HL-60/S4 treated with phorbol 12-myristate 13-acetate at 8.2 ng/mL for 4 days and 3 days (cell line): ENCODE data around the gene NAPA.

Source experiments
- in situ Hi-C: fragments of 300-500 bp; cut with MboI; formaldehyde crosslinking; loops from 2 replicates; pipeline ENCODE4 v1.15.0; 2022; ENCODE audit warnings: low sequenced_read_pairs

NAPA gene

GRCh38 chr19:47514869-47515588 is at the start of gene NAPA:
Gene NAPA, minus strand, starts transcription at chr19:47515063. Its CDS starts 123 bp downstream, at chr19:47514940.
- in situ Hi-C loops, result no loop called here

GRCh38 chr19:47564081-47564480 is 49.2 kb upstream of the NAPA start:
- in situ Hi-C loops, result no loop called here

- in situ Hi-C loops, result no loop called here
Measured at GRCh38 chr19:47561440-47562057, 46.7 kb upstream of the NAPA start.

DNA sequence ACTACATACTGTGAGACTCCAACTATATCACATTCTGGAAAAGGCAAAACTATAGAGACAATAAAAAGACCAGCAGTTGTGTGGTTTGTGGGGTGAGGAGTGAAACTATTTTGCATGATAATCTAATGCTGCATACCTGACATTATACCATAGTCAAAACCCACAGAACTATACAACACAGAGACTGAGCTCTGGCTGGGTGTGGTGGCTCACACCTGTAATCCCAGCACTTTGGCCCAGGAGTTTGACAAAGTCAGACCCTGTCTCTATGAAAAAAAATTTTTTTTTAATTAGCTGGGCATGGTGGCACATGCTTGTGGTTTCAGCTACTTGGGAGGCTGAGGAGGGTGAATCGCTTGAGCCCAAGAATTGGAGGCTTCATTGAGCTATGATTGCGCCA is 46.1 kb upstream of the NAPA start:
- in situ Hi-C loops, result no loop called here

DNA sequence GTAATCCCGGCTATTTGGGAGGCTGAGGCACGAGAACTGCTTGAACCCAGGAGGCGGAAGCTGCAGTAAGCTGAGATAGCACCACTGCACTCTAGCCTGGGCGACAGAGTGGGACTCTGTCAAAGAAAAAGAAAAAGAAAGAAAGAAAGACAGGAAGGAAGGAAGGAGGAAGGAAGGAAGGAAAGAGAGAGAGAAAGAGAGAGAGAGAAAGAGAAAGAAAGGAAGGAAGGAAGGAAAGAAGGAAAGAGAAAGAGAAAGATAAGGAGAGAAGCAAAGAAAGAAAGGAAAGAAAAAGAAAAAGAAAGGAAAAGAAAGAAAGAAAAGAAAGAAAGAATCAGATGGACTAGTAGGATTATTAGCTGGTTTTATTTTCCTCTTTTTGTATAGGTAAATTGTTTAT is 35.3 kb upstream of the NAPA start:
- in situ Hi-C loops, result no loop called here

GRCh38 chr19:47549261-47549862 is 34.5 kb upstream of the NAPA start:
- in situ Hi-C loops, result no loop called here

- in situ Hi-C loops, result no loop called here
Measured at GRCh38 chr19:47547199-47547598, 32.3 kb upstream of the NAPA start.

- in situ Hi-C loops, result no loop called here
Measured at GRCh38 chr19:47545061-47545948, 30.4 kb upstream of the NAPA start.

DNA sequence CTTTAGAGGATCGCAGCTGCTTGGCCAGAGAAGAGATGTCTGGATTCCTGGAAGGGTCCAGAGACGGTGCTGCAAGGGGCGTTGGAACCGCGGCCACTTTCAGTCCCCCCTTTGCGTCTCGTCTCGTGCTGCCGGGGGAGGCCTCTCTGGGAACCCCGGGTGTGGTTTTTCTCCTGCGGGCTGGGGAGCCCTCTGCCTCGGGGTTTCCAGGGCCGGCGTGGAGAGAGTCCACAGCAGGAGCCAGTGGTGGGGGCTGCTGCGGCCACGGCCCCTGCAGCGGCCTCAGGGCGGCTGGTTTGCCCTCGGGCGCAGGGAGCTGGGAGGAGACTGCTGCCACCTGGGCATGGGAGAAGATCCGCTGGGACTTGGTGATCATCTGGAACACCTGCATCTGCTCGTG is 29.6 kb upstream of the NAPA start:
- in situ Hi-C loops, result no loop called here

DNA sequence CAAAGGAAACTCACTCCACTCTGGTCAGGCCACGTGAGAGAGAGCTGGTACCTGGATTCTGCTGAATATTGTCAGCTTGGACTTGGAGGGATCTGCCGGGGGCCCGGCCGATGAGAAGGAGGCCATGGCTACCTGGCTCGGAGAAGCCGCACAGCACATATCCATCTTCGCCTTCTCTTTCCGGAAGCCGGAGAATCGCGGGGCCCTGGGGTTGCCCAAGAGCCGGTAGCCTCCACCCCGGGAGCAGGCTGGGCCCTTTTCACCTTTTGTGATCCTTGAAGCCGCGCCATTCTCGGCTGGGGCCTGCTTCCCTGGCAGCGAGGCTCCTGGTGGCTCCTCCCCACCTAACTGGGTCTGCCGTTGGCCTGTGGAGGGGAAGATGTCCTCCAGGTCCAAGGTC is 29.2 kb upstream of the NAPA start:
- in situ Hi-C loops, result no loop called here

GRCh38 chr19:47542030-47542475 is 27.2 kb upstream of the NAPA start:
- in situ Hi-C loops, result no loop called here

- in situ Hi-C loops, result no loop called here
Measured at GRCh38 chr19:47541518-47541917, 26.7 kb upstream of the NAPA start.

DNA sequence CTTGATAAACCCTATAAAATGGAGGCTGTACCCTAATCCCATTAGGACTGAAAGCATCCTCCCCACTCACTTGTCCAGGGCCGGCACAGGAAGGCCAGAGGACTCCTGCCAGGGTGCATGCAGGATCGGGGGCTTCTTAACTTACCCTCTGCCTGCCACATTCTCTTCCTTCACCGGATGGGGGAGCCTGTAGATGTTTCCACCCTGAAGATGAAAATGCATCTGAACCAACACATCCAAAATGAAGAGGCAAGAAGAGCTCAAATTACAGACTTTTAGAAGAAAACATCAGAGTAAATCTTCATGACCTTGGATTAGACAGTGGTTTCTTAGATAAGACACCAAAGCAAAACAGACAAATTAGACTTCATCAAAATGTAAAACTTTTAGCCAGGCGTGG is 25.9 kb upstream of the NAPA start:
- in situ Hi-C loops, result no loop called here

GRCh38 chr19:47539747-47540311 is 25.0 kb upstream of the NAPA start:
- in situ Hi-C loops, result no loop called here

- in situ Hi-C loops, result no loop called here
Measured at GRCh38 chr19:47538812-47539211, 23.9 kb upstream of the NAPA start.

DNA sequence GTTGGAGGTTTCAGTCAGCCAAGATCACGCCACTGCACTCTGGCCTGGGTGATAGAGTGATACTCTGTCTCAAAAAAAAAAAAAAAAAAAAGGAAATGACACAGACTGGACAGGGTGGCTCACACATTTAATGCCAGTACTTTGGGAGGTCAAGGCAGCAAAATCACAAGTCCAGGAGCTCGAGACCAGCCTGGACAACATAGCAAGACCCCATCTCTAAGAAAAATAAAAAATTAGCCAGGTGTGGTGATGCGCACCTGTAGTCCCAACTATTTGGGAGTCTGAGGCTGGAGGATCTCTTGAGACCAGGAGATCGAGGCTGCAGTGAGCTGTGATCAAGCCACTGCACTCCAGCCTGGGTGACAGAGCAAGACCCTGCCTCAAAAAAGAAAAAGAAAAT is 22.6 kb upstream of the NAPA start:
- in situ Hi-C loops, result no loop called here

DNA sequence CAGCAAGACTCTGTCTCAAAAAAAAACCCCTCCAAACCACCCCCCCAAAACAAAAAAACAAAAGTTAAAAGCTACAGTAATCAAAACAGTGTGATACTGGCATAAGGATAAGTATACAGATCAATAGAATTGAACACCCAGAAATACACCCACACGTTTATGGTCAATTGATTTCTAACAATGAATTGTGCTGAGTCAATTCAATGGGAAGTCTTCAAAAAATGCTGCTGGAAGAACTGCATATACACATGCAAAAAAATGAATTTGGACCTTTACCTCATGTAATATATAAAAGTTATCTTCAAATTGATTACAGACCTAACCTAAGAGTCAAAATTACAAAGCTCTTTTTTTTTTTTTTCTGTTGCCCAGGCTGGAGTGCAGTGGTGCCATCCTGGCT is 19.8 kb upstream of the NAPA start:
- in situ Hi-C loops, result no loop called here

GRCh38 chr19:47531640-47532387 is 17.0 kb upstream of the NAPA start:
- in situ Hi-C loops, result no loop called here

DNA sequence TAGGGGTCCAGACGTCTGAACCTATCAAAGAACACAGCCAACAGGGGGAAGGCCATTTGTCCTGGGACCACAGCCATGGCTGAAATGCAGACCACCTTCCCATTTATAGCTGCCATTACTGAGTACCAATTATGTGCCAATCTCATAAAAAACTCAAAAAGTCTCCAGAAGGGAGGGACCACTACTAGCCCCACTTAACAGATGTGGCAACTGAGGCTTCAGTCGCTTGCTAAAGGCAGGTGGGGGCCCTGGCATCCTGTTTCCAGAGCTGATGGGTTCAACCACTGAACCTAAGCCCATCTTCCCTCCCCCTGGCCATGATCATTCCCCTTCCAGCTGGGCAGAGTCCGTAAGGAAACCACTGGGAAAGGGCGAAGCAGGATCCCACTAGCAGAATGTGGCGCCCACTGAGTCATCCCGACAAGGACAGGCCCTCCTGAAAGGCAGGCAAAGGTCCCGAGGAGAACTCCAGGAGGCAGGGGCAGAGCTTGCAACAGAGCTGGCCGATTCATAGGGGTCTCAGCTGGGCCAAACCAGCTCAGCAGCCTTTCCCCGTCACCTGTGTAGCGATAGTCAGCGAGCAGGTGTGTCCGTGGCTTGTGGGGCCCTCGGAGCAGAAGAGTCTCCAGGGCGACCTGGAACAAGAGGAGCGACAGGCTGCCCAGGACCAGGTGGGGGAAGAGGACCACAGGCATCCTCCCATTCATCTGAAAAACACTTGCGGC is 14.3 kb upstream of the NAPA start:
- in situ Hi-C loops, result no loop called here

DNA sequence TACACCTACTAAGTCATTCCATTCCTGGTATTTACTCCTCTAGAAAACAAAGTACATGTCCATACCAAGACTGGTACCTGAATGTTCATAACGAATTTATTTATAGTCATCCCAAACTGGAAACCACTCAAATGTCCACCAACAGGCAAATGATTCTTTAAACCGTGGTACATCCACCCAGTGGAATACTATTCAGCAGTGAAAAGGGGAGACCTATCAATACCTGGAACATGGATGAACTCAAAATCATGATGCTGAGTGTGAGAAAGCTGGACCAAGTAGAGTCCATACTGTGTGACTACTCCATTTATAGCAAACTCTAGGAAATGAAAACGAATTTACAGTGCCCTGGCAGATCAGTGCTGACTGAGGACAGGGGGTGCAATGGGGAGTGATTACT is 11.9 kb upstream of the NAPA start:
- in situ Hi-C loops, result no loop called here
